Astrocyte (in vitro differentiated cells and primary cell): ENCODE data around the gene ARL15. TPM values are rescaled to one million over a fixed set of nuclear protein-coding genes. Genes with fewer than 3 reads are reported as not detected.

Experiments
- DNase-seq: peaks from one replicate; pipeline ENCODE4 v3.0.0-alpha.2; 2010; ENCODE audit warnings: low read depth
- FAIRE-seq: peaks from 2 replicates; lab custom pipeline; 2011; peaks lifted over from hg19 to GRCh38; lab: Jason Lieb, UNC
- H2AFZ ChIP-seq: 2 replicates; pipeline ENCODE4 v1.6.0; 2012; ENCODE audit warnings: low read depth, low read length, inconsistent platforms
- H3K27ac ChIP-seq: 2 replicates; pipeline ENCODE4 v1.5.1; 2011; ENCODE audit warnings: low read depth, low read length, inconsistent platforms
- H3K27me3 ChIP-seq: 2 replicates; pipeline ENCODE4 v1.6.0; 2011; ENCODE audit warnings: low read length, inconsistent platforms; ENCODE audit not compliant: insufficient read depth
- H3K36me3 ChIP-seq: 2 replicates; pipeline ENCODE4 v1.5.1; 2011; ENCODE audit warnings: low read length, inconsistent platforms; ENCODE audit not compliant: insufficient read depth
- H3K4me1 ChIP-seq: 2 replicates; pipeline ENCODE4 v1.5.1; 2011; ENCODE audit warnings: low read length, inconsistent platforms; ENCODE audit not compliant: insufficient read depth
- H3K4me2 ChIP-seq: 2 replicates; pipeline ENCODE4 v1.6.0; 2012; ENCODE audit warnings: low read length, inconsistent platforms
- H3K4me3 ChIP-seq: 2 replicates; pipeline ENCODE4 v1.5.1; 2011; ENCODE audit warnings: low read depth, mild to moderate bottlenecking, low read length, inconsistent platforms; ENCODE audit not compliant: insufficient read depth
- H3K79me2 ChIP-seq: 2 replicates; pipeline ENCODE4 v1.6.0; 2012; ENCODE audit warnings: mild to moderate bottlenecking, low read length, inconsistent platforms; ENCODE audit not compliant: insufficient read depth
- H3K9ac ChIP-seq: 2 replicates; pipeline ENCODE4 v1.6.0; 2012; ENCODE audit warnings: mild to moderate bottlenecking, low read length, inconsistent platforms
- H3K9me3 ChIP-seq: 2 replicates; pipeline ENCODE4 v1.5.1; 2012; ENCODE audit warnings: low read depth, mild to moderate bottlenecking, low read length, inconsistent platforms; ENCODE audit not compliant: insufficient read depth
- H4K20me1 ChIP-seq: 2 replicates; pipeline ENCODE4 v1.6.0; 2012; ENCODE audit warnings: low read length, inconsistent platforms; ENCODE audit not compliant: insufficient read depth
- H3K27ac Mint-ChIP-seq: one replicate; pipeline ENCODE4 v1.8.0; 2021; ENCODE audit warnings: mild to moderate bottlenecking, mixed read lengths; ENCODE audit not compliant: unreplicated experiment
- H3K27me3 Mint-ChIP-seq: one replicate; pipeline ENCODE4 v1.8.0; 2021; ENCODE audit warnings: low read depth, mixed read lengths; ENCODE audit not compliant: unreplicated experiment
- H3K36me3 Mint-ChIP-seq: one replicate; pipeline ENCODE4 v1.8.0; 2021; ENCODE audit warnings: low read depth, mixed read lengths; ENCODE audit not compliant: unreplicated experiment
- H3K4me1 Mint-ChIP-seq: one replicate; pipeline ENCODE4 v1.8.0; 2021; ENCODE audit warnings: low read depth, mixed read lengths; ENCODE audit not compliant: unreplicated experiment
- H3K4me3 Mint-ChIP-seq: one replicate; pipeline ENCODE4 v1.8.0; 2021; ENCODE audit warnings: mild to moderate bottlenecking, moderate library complexity, mixed read lengths; ENCODE audit not compliant: unreplicated experiment
- H3K9me3 Mint-ChIP-seq: one replicate; pipeline ENCODE4 v1.8.0; 2021; ENCODE audit warnings: mild to moderate bottlenecking, mixed read lengths; ENCODE audit not compliant: unreplicated experiment
- EZH2 ChIP-seq: IDR thresholded peaks from 2 replicates; pipeline ENCODE4 v1.6.1; 2012; ENCODE audit warnings: mild to moderate bottlenecking, low read length, inconsistent platforms; ENCODE audit not compliant: insufficient read depth
- total RNA-seq: library from RNA; stranded (reverse); gene quantifications from 2 replicates; pipeline ENCODE4 v1.2.1, GENCODE V29; 2021
- TF ChIP-seq, protein P1 (sequence below): IDR thresholded peaks from 2 replicates; pipeline ENCODE4 v1.5.1; 2011; ENCODE audit warnings: low read depth, mild to moderate bottlenecking, inconsistent platforms, low read length, moderate library complexity; ENCODE audit not compliant: insufficient read depth

ARL15 gene
- total RNA-seq, 1 donor from 2014 or later, result 29.1 TPM

- peaks cover 17% of the 10 kb centered on the region for H3K4me1 Mint-ChIP-seq
- Histone ChIP-seq H3K27ac (no peak overlapping the region), H3K27me3 (no peaks in the 10 kb centered on the region), H3K4me1 (no peaks in the 10 kb centered on the region), H3K4me2 (no peak overlapping the region), H3K9me3 (no peaks in the 10 kb centered on the region), H3K4me3 (no peak overlapping the region), H2AFZ (no peak overlapping the region), H3K9ac (no peak overlapping the region), H4K20me1 (peaks cover 23% of the 10 kb centered on the region), H3K36me3 (no peaks in the 10 kb centered on the region), H3K79me2 (peaks cover 3% of the 10 kb centered on the region)
- no peaks in the 10 kb centered on the region for H3K27me3 Mint-ChIP-seq
- DNase-seq, result no peak
- no peak overlapping the region for H3K4me3 Mint-ChIP-seq
- peaks cover 6% of the 10 kb centered on the region for H3K36me3 Mint-ChIP-seq
- TF ChIP-seq EZH2, result no peak
- TF ChIP-seq, protein P1, sequence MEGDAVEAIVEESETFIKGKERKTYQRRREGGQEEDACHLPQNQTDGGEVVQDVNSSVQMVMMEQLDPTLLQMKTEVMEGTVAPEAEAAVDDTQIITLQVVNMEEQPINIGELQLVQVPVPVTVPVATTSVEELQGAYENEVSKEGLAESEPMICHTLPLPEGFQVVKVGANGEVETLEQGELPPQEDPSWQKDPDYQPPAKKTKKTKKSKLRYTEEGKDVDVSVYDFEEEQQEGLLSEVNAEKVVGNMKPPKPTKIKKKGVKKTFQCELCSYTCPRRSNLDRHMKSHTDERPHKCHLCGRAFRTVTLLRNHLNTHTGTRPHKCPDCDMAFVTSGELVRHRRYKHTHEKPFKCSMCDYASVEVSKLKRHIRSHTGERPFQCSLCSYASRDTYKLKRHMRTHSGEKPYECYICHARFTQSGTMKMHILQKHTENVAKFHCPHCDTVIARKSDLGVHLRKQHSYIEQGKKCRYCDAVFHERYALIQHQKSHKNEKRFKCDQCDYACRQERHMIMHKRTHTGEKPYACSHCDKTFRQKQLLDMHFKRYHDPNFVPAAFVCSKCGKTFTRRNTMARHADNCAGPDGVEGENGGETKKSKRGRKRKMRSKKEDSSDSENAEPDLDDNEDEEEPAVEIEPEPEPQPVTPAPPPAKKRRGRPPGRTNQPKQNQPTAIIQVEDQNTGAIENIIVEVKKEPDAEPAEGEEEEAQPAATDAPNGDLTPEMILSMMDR, result no peak
- FAIRE-seq, result no peak
- H3K9me3 Mint-ChIP-seq, result no peaks in the 10 kb centered on the region
- no peak overlapping the region for H3K27ac Mint-ChIP-seq
Measured at GRCh38 chr5:54176066-54176830, 134.1 kb downstream of the ARL15 start.

- TF ChIP-seq, protein P1, result no peak
- TF ChIP-seq EZH2, result no peak
- H4K20me1 ChIP-seq, result peaks cover 16% of the 10 kb centered on the region
Measured at GRCh38 chr5:54173251-54173650, 137.1 kb downstream of the ARL15 start.

More at GRCh38 chr5:54173251-54173650, 137.1 kb downstream of the ARL15 start:
- H3K36me3 ChIP-seq, result no peaks in the 10 kb centered on the region
- Mint-ChIP-seq H3K27me3 (no peaks in the 10 kb centered on the region), H3K36me3 (peaks cover 11% of the 10 kb centered on the region), H3K4me1 (peaks cover 13% of the 10 kb centered on the region), H3K4me3 (no peak overlapping the region), H3K27ac (no peak overlapping the region), H3K9me3 (peaks cover 2% of the 10 kb centered on the region)
- no peak overlapping the region for H2AFZ ChIP-seq
- H3K9me3 ChIP-seq, result no peaks in the 10 kb centered on the region
- no peak for FAIRE-seq
- H3K27ac ChIP-seq, result no peak overlapping the region
- H3K9ac ChIP-seq, result no peak overlapping the region
- H3K27me3 ChIP-seq, result no peaks in the 10 kb centered on the region
- no peak overlapping the region for H3K4me2 ChIP-seq
- H3K79me2 ChIP-seq, result peaks cover 3% of the 10 kb centered on the region
- DNase-seq, result no peak
- H3K4me3 ChIP-seq, result no peak overlapping the region
- no peaks in the 10 kb centered on the region for H3K4me1 ChIP-seq
